HEK293 (cell line): ENCODE measurements around the gene BRD3.

ENCODE experiments used
- BCL11B ChIP-seq: fragments of 450-650 bp; formaldehyde crosslinking; IDR thresholded peaks from 2 replicates; pipeline ENCODE4 v1.5.1; 2016; ENCODE audit warnings: low read depth, missing biosample characterization, missing genetic modification characterization
- GLI4 ChIP-seq: fragments of 450-650 bp; formaldehyde crosslinking; IDR thresholded peaks from 2 replicates; pipeline ENCODE4 v1.5.1; 2016; ENCODE audit warnings: missing biosample characterization, missing genetic modification characterization
- SCRT1 ChIP-seq: fragments of 450-650 bp; formaldehyde crosslinking; IDR thresholded peaks from 2 replicates; pipeline ENCODE4 v1.5.1; 2016; ENCODE audit warnings: missing biosample characterization, missing genetic modification characterization, borderline replicate concordance
- ZBTB7A ChIP-seq: fragments of 450-650 bp; formaldehyde crosslinking; IDR thresholded peaks from 2 replicates; pipeline ENCODE4 v1.5.1; 2016; ENCODE audit warnings: low read depth, missing biosample characterization, missing genetic modification characterization
- ZNF121 ChIP-seq: fragments of 450-650 bp; formaldehyde crosslinking; IDR thresholded peaks from 2 replicates; pipeline ENCODE4 v1.5.1; 2016; ENCODE audit warnings: missing biosample characterization, missing genetic modification characterization
- ZNF138 ChIP-seq: fragments of 450-650 bp; formaldehyde crosslinking; IDR thresholded peaks from 2 replicates; pipeline ENCODE4 v1.5.1; 2016; ENCODE audit warnings: missing biosample characterization, missing genetic modification characterization, borderline replicate concordance
- ZNF174 ChIP-seq: fragments of 450-650 bp; formaldehyde crosslinking; IDR thresholded peaks from 2 replicates; pipeline ENCODE4 v1.5.0; 2017; ENCODE audit warnings: missing biosample characterization, mild to moderate bottlenecking, missing genetic modification characterization
- ZNF548 ChIP-seq: fragments of 450-650 bp; formaldehyde crosslinking; IDR thresholded peaks from 2 replicates; pipeline ENCODE4 v1.5.1; 2016; ENCODE audit warnings: missing biosample characterization, missing genetic modification characterization
- ZNF623 ChIP-seq: fragments of 450-650 bp; formaldehyde crosslinking; IDR thresholded peaks from 2 replicates; pipeline ENCODE4 v1.5.1; 2016; ENCODE audit warnings: missing biosample characterization, missing genetic modification characterization
- ZNF768 ChIP-seq: fragments of 450-650 bp; formaldehyde crosslinking; IDR thresholded peaks from 2 replicates; pipeline ENCODE4 v1.5.1; 2018; ENCODE audit warnings: missing biosample characterization, mild to moderate bottlenecking, missing genetic modification characterization
- ZSCAN30 ChIP-seq: fragments of 450-650 bp; IDR thresholded peaks from 2 replicates; pipeline ENCODE4 v1.5.1; 2018; ENCODE audit warnings: missing biosample characterization, mild to moderate bottlenecking, missing genetic modification characterization, moderate library complexity
- TF ChIP-seq, protein P1 (sequence below): fragments of 450-650 bp; formaldehyde crosslinking; IDR thresholded peaks from 2 replicates; pipeline ENCODE4 v1.5.1; 2017; ENCODE audit warnings: missing biosample characterization, mild to moderate bottlenecking, missing genetic modification characterization, moderate library complexity
- TF ChIP-seq, protein P2 (sequence below): fragments of 450-650 bp; formaldehyde crosslinking; IDR thresholded peaks from 2 replicates; pipeline ENCODE4 v1.5.1; 2016; ENCODE audit warnings: missing biosample characterization, missing genetic modification characterization

DNA sequence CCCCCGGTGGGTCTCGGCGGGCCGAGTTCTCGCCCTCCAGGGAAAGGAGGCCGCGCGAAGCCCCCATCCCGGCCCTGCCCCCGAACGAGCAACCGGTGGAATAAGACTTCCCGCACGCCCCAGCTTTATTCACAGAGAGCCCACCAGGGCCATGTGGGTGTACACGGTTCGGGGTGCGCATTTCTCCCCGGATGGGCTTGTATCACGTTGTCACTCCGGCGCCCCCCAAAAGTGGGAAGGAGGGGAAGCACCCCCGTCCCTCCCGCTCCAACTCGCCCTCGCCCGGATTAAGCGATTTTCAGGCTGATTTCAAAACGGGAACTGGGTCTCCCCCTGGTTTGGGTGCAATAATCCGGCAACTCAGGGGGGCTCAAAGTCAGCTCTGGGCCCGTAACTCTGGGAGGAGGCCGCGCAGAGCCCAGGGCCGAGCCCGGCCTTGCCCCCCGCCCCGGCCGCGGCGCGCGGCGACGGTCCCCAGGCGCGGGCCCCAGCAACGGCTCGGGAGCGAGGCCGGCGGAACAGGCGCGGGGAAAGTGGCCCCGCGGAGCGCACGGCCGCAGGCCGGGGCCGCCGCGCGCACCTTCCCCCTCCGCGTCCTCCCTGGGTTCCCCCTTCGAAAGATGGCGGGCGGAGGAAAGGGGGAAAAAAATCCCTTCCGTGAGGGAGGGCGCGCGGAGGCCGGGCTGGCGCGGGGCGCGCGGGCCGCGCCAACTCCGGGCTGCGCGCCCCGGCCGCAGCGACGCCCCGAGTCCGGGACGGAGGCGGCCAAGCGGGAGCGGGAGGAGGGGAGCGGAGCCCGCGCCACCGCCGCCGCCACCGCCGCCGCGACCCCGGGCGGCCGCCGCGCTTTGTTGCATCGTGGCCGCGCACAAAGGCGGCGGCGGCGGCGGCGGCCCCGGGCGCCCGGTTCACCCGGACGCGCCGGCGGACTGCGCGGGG, 644 bp downstream of the BRD3 start:
- TF ChIP-seq, protein P1, sequence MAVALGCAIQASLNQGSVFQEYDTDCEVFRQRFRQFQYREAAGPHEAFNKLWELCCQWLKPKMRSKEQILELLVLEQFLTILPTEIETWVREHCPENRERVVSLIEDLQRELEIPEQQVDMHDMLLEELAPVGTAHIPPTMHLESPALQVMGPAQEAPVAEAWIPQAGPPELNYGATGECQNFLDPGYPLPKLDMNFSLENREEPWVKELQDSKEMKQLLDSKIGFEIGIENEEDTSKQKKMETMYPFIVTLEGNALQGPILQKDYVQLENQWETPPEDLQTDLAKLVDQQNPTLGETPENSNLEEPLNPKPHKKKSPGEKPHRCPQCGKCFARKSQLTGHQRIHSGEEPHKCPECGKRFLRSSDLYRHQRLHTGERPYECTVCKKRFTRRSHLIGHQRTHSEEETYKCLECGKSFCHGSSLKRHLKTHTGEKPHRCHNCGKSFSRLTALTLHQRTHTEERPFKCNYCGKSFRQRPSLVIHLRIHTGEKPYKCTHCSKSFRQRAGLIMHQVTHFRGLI (tag by site-specific recombination): no peak
- no peak for TF ChIP-seq ZNF174
- TF ChIP-seq, protein P2, sequence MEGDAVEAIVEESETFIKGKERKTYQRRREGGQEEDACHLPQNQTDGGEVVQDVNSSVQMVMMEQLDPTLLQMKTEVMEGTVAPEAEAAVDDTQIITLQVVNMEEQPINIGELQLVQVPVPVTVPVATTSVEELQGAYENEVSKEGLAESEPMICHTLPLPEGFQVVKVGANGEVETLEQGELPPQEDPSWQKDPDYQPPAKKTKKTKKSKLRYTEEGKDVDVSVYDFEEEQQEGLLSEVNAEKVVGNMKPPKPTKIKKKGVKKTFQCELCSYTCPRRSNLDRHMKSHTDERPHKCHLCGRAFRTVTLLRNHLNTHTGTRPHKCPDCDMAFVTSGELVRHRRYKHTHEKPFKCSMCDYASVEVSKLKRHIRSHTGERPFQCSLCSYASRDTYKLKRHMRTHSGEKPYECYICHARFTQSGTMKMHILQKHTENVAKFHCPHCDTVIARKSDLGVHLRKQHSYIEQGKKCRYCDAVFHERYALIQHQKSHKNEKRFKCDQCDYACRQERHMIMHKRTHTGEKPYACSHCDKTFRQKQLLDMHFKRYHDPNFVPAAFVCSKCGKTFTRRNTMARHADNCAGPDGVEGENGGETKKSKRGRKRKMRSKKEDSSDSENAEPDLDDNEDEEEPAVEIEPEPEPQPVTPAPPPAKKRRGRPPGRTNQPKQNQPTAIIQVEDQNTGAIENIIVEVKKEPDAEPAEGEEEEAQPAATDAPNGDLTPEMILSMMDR: no peak
- no peak for TF ChIP-seq ZNF548 (tag by site-specific recombination)
- no peak for TF ChIP-seq GLI4
- TF ChIP-seq ZNF121 (tag by site-specific recombination): no peak
- no peak for TF ChIP-seq ZNF138 (tag by site-specific recombination)
- no peak for TF ChIP-seq ZNF623 (tag by site-specific recombination)
- TF ChIP-seq ZSCAN30: no peak
- no peak for TF ChIP-seq BCL11B (tag by site-specific recombination)
- TF ChIP-seq ZNF768: no peak
- no peak for TF ChIP-seq SCRT1 (tag by site-specific recombination)
- TF ChIP-seq ZBTB7A (tag by site-specific recombination): no peak
